GM12891 (cell line): ENCODE measurements around the gene APBB1.

Experiments used
- POLR2A ChIP-seq: IDR thresholded peaks from 2 replicates; pipeline ENCODE4 v1.6.1; 2011; ENCODE audit warnings: low read depth, low read length, control low read depth
- POLR2AphosphoS5 ChIP-seq: IDR thresholded peaks from 2 replicates; pipeline ENCODE4 v1.6.1; 2011; ENCODE audit warnings: low read depth, low read length, control low read depth
- SPI1 ChIP-seq: IDR thresholded peaks from 2 replicates; pipeline ENCODE4 v1.6.1; 2011; ENCODE audit warnings: low read depth, low read length, control low read depth
- TAF1 ChIP-seq: IDR thresholded peaks from 2 replicates; pipeline ENCODE4 v1.6.1; 2011; ENCODE audit warnings: low read depth, low read length, control low read depth

GRCh38 chr11:6357222-6357621, 61.7 kb downstream of the APBB1 start:
- TF ChIP-seq SPI1 (no peak), POLR2AphosphoS5 (no peak), TAF1 (no peak), POLR2A (no peak)
